ENCODE results near the gene GAB2.
"Not testable (repeated sequence)": the region's sequence is repeated elsewhere in the genome, so short reads cannot be mapped to it uniquely, and the experiment has no call there.

GAB2 gene

DNA sequence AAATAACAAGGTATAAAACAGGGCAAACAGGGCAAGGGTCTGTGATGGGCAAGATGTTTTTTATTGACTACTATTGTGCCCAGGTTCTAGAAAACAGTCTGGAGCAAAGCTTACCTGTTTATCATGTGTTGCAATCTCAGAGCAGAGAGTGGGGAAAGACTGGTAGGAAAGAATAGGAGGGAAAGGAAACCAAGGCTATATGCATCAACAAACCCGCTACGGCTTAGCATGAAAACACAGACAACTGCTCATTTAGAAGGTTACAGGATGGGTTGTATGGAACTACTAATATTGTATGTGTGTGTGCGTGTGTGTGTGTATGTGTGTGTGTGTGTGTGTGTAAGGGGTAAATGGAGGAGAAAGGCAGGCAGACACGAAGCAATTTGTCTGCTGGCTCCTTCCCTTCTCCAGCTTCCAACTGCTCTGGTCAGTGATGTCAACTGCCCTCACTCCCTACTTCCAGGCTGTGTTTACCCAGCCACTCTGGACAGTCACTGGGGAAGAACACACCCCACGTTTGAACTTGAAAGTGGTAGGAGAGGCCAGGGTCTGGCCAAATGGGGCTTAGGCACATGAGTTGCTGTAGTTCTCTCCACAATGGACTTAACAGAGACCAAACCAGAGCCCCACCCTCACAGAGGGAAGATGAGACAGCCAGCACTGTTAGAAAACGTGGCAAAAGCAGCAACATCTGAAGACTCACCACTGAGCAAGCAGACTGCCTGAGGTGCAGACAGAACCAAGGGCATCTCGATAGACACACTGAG, 47.0 kb downstream of the GAB2 start:
- H3K4me3 ChIP-seq (ENCODE audit: low read depth, low read length) = no peak overlapping the region

DNA sequence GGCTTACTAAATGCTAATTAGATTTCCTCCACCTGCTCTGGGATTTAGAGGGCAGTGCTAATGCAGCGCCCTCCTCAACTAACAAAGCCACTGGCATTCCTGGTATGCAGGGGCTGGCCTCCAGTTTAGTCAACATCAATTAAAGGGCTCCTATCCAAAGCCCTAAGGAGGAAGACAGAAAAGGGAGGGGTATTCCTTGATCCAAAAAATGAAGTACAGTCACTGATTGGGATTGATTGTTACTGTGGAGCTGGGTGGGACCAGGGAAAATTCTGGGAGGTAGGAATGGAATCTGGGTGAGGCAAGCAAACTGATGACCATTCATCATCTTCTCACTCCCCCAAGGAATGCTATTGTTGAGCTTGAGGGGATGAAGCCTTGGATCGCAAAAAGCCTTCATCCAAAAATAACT, 52.2 kb downstream of the GAB2 start:
- H3K4me3 ChIP-seq (ENCODE audit: low read depth, low read length) = no peak overlapping the region

DNA sequence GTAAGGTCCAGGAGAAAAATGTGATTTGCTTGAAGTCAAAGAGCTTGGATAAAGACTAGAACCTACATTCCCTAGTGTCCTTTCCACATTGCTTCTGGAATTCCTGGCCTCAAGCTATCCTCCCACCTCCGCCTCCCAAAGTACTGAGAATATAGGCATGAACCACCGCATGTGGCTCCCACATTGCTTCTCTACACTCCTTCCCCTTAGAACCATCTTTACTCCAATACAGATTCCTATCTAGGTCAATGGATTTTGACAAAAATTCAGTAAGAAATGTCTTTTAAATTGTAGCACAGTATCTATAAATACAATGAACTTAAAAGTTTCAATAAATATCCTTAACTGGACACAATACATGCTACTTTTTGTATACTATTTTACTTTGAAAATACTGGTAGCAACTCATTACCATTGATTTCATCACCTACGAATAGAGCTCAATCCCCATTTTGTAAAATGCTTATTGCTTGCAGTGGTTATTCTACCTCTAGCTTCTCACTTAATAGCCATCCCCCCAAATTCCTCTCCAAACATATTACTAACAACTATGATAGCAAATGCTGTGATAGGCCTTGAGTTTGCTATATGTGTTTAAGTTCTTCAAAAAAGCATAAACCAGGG, 53.4 kb downstream of the GAB2 start:
- no peak overlapping the region for H3K4me3 ChIP-seq (ENCODE audit: low read depth, low read length)

DNA sequence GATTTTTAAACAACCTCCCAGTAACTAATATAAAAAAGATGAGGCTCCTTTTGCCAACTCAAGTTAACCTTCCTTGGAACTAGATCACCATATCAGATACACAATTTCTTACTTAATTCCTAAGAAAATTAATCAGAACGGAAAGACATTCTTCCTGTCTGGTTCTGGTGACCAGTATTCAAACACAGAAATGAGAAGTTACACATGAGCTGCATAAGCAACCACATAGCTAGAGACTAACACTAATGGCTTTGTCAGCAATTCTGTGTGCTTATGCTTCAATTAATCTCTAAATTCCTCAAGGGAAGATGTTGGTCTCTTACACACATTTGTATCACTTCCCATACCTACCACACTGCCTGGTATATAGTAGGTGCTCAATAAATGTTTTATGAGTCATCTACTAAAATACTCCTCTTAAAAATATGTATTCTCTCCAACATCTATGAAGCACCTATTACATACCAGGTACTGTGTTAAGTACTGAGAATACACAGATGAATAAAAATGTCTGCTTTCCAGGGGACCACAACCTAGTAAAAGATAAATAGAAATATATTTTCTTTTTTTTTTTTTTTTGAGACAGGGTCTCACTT, 54.5 kb downstream of the GAB2 start:
- no peak overlapping the region for H3K4me3 ChIP-seq (ENCODE audit: low read depth, low read length)

DNA sequence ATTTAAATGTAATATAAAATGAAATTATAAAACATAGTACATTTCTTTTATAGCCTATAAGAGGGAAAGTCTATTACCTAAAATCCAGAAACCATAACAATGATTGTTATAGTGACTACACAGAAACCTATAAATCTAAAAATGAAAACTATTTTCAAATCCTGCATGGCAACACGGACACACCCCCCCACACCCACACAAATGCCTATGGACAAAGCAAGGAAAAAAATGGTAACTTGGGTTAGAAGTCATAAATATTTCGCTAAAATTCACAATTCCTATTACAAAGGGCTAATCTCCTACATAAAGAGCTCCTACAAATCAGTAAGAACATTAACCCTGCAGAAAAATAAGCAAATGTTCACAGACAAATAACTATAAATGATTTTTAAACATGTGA, 56.4 kb downstream of the GAB2 start:
- no peak overlapping the region for H3K4me3 ChIP-seq (ENCODE audit: low read depth, low read length)

DNA sequence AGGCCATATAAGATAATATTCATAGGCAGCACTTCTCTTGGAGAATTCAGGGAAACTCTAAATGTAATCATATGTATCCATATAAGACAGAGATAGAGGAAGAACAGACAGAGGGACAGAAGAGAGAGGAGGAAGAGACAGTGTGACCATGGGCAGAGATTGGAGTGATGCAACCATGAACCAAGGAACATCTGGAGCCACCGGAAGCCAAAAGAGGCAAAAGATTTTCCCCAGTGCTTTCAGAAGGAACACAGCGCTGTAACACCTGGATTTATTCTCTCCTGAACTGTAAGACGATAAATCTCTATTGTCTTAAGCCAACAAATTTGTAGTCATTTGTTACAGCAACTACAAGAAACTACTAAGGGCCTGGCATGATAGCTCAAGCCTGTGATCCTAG, 57.7 kb downstream of the GAB2 start:
- no peak overlapping the region for H3K4me3 ChIP-seq (ENCODE audit: low read depth, low read length)

DNA sequence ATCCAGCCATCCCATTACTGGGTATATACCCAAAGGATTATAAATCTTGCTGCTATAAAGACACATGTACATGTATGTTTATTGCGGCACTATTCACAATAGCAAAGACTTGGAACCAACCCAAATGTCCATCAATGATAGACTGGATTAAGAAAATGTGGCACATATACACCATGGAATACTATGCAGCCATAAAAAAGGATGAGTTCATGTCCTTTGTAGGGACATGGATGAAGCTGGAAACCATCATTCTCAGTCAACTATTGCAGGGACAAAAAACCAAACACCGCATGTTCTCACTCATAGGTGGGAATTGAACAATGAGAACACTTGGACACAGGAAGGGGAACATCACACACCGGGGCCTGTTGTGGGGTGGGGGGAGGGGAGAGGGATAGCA, 59.7 kb downstream of the GAB2 start:
- not testable (repeated sequence) for H3K4me3 ChIP-seq (ENCODE audit: low read depth, low read length)

DNA sequence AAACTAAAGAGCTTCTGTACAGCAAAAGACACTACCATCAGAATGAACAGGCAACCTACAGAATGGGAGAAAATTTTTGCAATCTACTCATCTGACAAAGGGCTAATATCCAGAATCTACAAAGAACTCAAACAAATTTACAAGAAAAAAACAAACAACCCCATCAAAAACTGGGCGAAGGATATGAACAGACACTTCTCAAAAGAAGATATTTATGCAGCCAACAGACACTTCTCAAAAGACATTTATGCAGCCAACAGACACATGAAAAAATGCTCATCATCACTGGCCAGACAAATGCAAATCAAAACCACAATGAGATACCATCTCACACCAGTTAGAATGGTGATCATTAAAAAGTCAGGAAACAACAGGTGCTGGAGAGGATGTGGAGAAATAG, 60.2 kb downstream of the GAB2 start:
- H3K4me3 ChIP-seq (ENCODE audit: low read depth, low read length) = not testable (repeated sequence)

DNA sequence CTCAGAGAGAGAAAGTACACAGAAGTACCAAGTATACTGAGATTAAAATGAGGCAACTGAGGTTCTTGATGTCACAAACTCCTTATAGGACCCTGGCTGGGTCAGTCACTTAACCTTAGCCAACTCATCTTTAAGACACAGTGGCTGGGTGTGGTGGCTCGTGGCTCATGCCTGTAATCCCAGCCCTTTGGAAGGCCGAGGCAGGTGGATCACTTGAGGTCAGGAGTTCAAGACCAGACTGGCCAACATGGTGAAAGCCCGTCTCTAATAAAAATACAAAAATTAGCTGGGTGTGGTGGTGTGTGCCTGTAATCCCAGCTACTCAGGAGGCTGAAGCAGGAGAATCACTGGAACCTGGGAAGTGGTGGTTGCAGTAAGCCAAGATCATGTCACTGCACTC, 61.9 kb downstream of the GAB2 start:
- not testable (repeated sequence) for H3K4me3 ChIP-seq (ENCODE audit: low read depth, low read length)

DNA sequence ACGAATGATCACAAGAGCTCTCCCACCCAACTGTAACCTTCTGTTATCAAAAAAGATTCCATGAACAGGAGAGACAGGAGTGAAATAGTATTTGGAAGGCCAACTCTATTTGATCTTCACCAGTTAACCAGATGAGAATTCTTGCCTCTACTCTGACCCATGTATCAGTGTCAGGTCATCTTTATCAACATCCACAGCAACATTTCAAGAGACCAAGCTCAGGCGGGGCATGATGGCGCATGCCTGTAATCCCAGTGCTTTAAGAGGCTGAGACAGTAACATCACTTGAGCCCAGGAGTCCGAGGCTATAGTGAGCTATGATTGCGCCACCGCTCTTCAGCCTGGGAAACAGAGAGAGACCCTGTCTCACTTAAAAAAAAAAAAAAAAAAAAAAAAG, 62.3 kb downstream of the GAB2 start:
- H3K4me3 ChIP-seq (ENCODE audit: low read depth, low read length) = no peak overlapping the region

DNA sequence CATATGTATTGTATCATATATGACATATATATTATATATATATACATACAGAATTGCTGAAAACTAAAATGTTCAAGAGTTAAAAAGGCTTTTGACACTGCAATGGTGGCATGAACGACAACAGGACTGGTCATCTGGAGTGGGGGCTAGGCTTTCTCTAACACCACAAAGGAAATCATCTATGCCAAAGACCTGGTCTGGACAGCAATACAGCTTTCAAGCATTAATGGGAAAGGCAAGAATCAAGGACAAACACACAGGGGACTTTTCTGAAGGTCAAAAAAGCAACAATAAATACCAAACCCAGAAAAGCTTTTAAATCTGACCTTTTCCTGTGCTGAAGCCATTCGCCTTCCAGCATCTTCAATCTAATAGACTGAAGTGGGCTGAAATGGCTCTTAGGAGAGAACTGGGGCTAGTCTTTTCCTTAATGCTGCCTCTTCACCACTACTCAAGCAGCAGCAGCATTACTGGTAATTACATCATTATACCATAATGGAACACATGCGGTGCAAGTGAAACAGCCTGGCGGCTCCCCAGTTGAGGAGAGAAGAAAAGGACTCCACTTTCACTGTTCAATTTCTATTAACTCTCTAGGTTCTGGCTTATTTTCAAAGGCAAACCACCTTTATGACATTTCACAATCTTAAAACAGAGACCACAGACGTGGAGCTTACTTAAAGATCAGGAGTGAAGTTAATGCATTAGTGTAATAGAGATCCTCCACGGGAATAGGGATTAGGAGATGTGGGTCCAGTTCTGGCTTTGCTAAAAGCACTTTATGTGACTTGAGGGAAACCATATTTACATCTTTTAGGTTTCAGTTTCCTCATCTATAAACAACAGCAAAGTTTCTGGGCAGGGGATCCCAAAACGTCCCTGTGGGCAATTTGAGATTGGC, 63.0 kb downstream of the GAB2 start:
- H3K4me3 ChIP-seq (ENCODE audit: low read depth, low read length) = no peak overlapping the region

DNA sequence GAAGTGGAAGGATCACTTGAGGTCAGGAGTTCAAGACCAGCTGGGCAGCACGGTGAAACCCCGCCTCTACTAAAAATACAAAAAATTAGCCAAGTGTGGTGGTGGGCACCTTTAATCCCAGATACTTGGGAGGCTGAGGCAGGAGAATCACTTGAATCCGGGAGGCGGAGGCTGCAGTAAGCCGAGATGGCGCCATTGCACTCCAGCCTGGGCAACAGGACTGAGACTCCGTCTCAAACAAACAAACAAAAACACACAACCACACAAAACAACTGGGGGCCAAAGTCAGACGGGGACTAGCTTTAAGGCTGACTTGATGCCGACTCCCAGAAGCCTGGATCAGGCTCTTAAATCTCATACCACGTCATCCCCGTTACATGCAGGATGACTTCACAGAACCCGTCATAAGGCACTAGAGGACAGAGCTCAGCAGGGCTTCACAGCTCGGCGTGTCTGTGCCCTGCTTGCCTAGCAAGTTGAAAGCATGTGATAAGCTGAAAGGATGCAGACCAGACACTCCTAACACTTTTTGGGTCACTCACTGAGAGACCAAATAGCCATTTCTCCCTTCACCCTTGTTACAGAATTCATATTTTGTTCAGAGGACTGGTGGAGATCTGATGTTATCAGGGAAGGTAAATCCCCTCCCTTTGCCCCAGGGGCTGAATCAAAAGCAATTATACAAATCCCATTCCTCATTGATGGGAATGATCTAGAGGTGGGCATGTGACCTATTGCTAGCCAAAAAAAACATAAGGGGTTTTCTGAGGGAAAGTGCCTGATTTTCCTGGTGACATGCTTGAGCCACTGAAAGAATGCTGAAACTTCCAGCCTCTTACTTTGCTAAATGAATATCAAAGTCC, 65.4 kb downstream of the GAB2 start:
- H3K4me3 ChIP-seq (ENCODE audit: low read depth, low read length) = no peak overlapping the region

DNA sequence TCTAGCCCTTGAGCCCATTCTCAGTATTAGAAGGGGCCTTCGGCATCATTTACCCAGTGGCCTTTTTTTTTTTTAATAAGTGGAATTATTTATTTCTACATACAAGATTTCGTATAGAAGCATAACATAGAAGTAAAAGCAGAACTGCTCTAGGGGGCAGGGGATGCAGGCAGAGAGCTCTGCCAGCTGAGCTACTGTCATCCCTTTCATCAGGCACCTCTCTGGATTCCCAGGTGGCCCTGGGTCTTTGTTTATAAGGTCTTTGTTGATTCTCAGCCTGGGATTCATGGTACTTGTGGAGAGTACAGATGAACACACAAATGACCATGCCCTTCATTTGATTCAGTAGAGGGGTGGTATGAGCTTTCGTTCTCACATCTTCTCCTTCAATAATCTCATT, 66.4 kb downstream of the GAB2 start:
- H3K4me3 ChIP-seq (ENCODE audit: low read depth, low read length) = no peak overlapping the region

DNA sequence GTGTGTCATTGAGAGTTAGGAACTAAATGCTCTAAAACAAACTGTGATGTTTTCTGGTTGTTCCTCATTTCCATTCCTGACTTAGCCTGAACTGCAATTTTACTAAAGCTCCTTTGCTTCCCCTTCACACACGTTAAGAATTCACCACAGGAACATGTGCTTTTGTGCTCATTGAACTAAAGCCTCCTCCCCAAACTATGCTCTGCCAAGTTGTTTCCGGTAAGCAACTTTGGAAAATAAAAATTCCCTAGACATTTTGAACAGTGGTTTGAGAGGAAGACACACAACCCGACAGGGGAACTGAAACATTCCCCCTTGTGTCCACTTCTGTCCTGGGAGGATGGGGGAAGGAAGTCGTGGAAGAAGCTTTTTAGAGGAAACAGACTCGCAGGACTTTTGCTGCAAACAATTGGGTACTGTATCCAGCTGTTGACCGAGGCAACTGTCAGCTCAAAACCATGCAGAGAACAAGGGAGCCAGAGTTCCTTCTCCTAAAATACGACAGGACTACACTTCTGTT, 66.9 kb downstream of the GAB2 start:
- H3K4me3 ChIP-seq (ENCODE audit: low read depth, low read length) = no peak overlapping the region

DNA sequence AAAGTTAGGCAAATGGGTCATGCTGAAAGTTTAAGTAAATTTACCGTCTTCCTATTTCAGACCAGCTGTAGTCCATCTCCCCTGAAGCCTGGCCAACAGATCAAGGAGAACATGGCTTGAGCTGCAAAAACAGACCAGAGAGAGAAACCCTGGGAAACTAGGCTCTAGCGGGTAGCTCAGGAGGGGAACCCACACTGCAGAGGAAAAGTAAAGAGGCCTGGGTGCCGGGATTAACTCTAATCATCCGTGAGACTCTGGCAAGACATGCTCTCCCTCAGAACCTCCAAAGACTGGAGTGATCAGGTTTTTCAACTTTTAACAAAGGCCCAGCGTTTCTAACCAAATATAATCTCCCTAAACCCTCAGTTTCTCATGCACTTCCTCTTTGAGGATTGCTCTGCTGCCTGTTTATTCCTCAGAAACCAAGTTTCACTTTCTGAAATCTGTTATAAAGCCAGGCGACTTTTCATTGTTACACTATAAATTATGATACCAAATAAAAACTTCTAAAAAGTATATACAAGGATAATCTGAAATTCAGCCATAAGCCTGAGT, 67.5 kb downstream of the GAB2 start:
- H3K4me3 ChIP-seq (ENCODE audit: low read depth, low read length) = no peak overlapping the region

DNA sequence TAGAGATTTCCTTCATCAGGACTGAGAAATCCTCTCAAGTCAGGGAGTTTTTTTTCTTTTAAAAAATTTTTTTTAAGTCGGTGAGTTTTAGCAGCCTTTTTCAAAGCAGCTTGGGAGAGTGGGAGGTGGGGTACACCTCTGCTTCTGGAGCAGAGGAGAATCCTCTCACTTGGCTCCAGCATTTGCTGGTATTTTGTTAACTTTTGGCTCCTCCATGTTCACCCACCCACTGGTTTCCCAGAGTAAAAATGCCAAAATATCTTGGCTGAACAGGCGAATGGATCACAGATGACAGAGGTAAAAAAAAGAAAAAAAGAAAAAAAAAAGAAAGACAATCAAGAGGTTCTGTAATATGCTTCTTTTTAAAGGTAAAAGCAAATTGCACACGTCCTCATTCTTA, 68.0 kb downstream of the GAB2 start:
- H3K4me3 ChIP-seq (ENCODE audit: low read depth, low read length) = no peak overlapping the region

DNA sequence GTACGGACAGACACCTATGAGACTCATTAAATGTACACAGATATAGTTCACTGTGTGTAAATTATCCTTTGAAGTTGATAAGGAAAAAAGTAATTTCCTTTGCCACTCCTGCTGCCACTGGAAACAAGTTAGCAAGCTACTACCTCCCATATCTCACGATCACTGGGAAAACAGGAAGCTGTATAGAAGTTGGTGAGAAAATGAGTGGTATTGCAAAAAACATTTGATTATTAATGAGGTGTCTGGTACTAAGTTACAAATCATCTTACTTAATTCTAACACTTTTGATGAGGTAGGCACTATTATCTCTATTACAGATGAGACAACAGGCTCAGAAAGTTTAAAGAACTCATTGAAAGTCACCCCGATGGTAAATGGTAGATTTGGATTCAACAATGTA, 68.5 kb downstream of the GAB2 start:
- no peak overlapping the region for H3K4me3 ChIP-seq (ENCODE audit: low read depth, low read length)

DNA sequence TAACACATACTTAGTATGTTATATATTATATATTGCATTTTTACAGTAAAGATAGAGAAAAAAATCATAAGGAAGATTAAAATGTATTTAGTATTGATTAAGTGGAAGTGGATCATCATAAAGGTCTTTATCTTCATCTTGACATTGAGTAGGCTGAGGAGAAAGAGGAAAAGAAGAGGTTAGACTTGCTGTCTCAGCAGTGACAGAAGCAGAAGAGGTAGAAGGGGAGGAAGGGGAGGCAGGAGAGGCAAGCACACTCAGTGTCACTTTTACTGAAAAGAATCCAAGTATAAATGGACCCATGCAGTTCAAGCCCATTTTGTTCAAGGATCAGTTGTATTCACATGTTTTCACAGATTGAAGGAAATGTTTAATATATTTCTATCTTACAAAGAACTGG, 69.7 kb downstream of the GAB2 start:
- H3K4me3 ChIP-seq (ENCODE audit: low read depth, low read length) = no peak overlapping the region

DNA sequence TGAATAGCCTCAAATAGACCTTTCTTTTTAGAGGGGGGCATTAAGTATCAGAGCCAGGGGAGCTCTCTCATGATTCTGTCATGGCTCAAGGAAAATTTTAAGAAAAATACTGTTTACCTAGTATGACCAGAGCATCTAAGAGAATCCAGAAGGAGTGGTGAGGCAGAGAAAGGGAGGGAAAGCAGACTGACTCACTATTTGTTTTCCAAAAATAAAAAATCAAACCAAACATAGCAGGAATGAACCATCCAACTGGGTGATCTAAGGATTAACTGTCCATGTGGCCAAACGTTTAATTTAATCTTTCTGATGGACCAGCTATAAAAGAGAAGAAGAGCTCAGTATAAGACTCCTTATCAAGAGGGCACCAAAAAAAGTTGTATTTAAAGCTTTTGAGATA, 70.8 kb downstream of the GAB2 start:
- H3K4me3 ChIP-seq (ENCODE audit: low read depth, low read length) = no peak overlapping the region

DNA sequence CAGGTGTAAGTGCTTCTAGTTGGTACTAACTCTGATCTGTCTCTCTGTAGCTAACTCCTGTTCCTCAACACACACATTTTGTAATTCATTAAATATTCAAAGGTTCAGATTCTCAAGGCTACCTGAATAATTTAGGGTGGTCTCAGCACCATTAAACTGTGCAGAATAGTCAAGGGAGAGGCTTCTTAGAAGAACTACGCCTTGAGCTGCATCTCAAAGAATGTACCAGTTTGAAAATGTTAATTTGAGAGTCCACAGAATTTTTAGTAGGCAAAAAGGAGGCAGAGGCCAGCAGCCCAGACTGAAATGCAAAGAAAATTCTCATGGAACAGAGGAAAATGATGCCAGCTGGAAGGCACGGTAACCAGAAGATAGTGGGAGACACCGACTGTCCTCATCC, 72.2 kb downstream of the GAB2 start:
- H3K4me3 ChIP-seq (ENCODE audit: low read depth, low read length) = no peak overlapping the region

Data from iPS-11a (cell line).